Transverse colon (tissue), 4 donors: ENCODE measurements around the gene SHKBP1. TPM values are rescaled to one million over a fixed set of nuclear protein-coding genes. Genes with fewer than 3 reads are reported as not detected.

Source experiments
- DNase-seq: peaks from one replicate; pipeline ENCODE4 v3.0.0-alpha.2; 2019
- H3K27ac ChIP-seq, 4 donors: fragments of 200-600 bp; sonication (generic); 2 replicates each; pipeline ENCODE4 v1.5.1; 2016 to 2018; ENCODE audit warnings: inconsistent platforms in 4 of 4
- H3K27me3 ChIP-seq: fragments of 200-600 bp; sonication (generic); 2 replicates; pipeline ENCODE4 v1.5.1; 2017; ENCODE audit warnings: inconsistent platforms
- H3K36me3 ChIP-seq, 4 donors: fragments of 200-600 bp; sonication (generic); 2 replicates each; pipeline ENCODE4 v1.5.1; 2017 to 2019; ENCODE audit warnings: inconsistent platforms in 4 of 4
- H3K4me1 ChIP-seq, 4 donors: fragments of 200-600 bp; sonication (generic); 2 replicates each; pipeline ENCODE4 v1.5.1; 2017 to 2020; ENCODE audit warnings: inconsistent platforms in 4 of 4
- H3K4me3 ChIP-seq, 4 donors: fragments of 200-600 bp; sonication (generic); 1 replicate in 1 of 4; 2 replicates in 3 of 4; pipeline versions ENCODE4 v1.5.1 to v1.6.1; 2017 to 2019; ENCODE audit warnings: inconsistent platforms in 4 of 4
- H3K9me3 ChIP-seq, 2 donors: fragments of 200-600 bp; sonication (generic); 2 replicates each; pipeline ENCODE4 v1.5.1; 2017 to 2019; ENCODE audit warnings: inconsistent platforms in 2 of 2
- EP300 ChIP-seq: sonication (generic); formaldehyde crosslinking; IDR thresholded peaks from one replicate; pipeline ENCODE4 v1.6.1; 2017; ENCODE audit warnings: antibody characterized with exemption, low read depth
- POLR2A ChIP-seq: fragments of 450-650 bp; IDR thresholded peaks from one replicate; pipeline ENCODE4 v1.6.1; 2016; ENCODE audit warnings: antibody characterized with exemption, mild to moderate bottlenecking, moderate library complexity
- POLR2AphosphoS5 ChIP-seq, 3 donors: sonication (generic); formaldehyde crosslinking; IDR thresholded peaks; one replicate each; pipeline ENCODE4 v1.6.1; 2016; ENCODE audit warnings: antibody characterized with exemption in 3 of 3
- WGBS, 2 donors: methylation state at CpG; one replicate each; pipeline ENCODE4 v1.1.5; 2018; ENCODE audit warnings: low coverage in 1 of 2; 5-methylcytosine and 5-hydroxymethylcytosine counted together
- in situ Hi-C, 4 donors: fragments of 200-750 bp; cut with MboI; loops; one replicate each; pipeline versions ENCODE4 v1.15.0 to v1.15.1; 2017; ENCODE audit warnings: low sequenced_read_pairs in 3 of 4, low pct_ligation_motif_present in 1 of 4, low pct_unique_long_range_greater_than_20kb in 1 of 4
- intact Hi-C: fragments of 100-400 bp; cut with DNase I; formaldehyde crosslinking; loops from one replicate; pipeline ENCODE4 v1.15.1; 2023; ENCODE audit warnings: low total_unique reads
- total RNA-seq, 4 donors: library from RNA; depleted of rRNA; stranded (reverse); fragments of >200 nt; gene quantifications; one replicate each; pipeline ENCODE4 v1.1.0, GENCODE V29; 2016
- TF ChIP-seq, protein P1 (sequence below), 5 experiments: fragments of 200-600 bp in 3 of 5; fragments of 450-650 bp in 2 of 5; sonication (generic) in 3 of 5; IDR thresholded peaks; 1 replicate in 2 of 5; 2 replicates in 3 of 5; pipeline ENCODE4 v1.5.1; 2016 to 2017; ENCODE audit warnings: antibody characterized with exemption in 5 of 5, inconsistent platforms in 3 of 5, mild to moderate bottlenecking in 2 of 5, moderate library complexity in 1 of 5

Gene SHKBP1
- total RNA-seq, 4 donors from 2014 or later = 58.7 to 111 (median 60.9) TPM

DNA sequence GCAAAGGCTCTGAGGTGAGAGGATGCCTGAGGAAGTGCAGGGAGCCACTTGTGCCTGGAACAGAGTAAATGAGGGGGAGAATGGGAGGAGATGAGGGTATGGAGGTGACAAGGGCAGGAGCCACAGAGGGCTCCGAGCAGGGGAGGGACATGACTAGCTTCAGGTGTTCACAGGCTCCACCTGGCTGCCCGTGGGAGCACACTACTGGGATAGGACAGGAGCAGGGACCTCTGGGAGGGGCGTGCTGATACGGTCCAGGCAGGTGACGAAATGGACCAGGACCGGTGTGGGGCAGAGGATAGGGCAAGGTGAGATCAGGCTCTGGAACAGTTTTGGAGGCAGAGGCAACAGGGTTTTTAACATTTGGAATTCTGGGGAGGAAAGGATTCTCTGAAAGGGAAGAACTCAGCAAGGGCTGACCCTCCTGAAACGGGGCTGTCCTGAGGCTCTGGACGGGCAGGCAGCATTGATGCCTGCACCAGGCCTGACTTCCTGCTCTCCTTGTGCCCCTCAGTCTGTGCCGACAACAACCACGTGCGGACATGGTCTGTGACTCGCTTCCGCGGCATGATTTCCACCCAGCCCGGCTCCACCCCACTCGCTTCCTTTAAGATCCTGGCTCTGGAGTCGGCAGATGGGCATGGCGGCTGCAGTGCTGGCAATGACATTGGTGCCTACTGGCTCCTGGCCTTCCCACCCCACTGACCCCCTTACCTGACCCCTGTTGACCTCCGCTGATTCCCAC is 11.6 kb downstream of the SHKBP1 start:
- intact Hi-C loops (no loop called here), in situ Hi-C loops (loop anchor here in 1 of 4 donors (25.0 kb wide), 1 partner anchor 276 kb away; no protein-coding TSS in a partner anchor)
- H3K27me3 ChIP-seq = no peaks in the 10 kb centered on the region
- H3K27ac ChIP-seq = no peak overlapping the region
- no peak for DNase-seq
- no peaks in the 10 kb centered on the region for H3K9me3 ChIP-seq
- no peaks in the 10 kb centered on the region for H3K4me1 ChIP-seq
- TF ChIP-seq POLR2AphosphoS5 (IDR thresholded peaks at IDR 0.05) (no peak), POLR2A (no peak), EP300 (no peak)
- TF ChIP-seq, protein P1, sequence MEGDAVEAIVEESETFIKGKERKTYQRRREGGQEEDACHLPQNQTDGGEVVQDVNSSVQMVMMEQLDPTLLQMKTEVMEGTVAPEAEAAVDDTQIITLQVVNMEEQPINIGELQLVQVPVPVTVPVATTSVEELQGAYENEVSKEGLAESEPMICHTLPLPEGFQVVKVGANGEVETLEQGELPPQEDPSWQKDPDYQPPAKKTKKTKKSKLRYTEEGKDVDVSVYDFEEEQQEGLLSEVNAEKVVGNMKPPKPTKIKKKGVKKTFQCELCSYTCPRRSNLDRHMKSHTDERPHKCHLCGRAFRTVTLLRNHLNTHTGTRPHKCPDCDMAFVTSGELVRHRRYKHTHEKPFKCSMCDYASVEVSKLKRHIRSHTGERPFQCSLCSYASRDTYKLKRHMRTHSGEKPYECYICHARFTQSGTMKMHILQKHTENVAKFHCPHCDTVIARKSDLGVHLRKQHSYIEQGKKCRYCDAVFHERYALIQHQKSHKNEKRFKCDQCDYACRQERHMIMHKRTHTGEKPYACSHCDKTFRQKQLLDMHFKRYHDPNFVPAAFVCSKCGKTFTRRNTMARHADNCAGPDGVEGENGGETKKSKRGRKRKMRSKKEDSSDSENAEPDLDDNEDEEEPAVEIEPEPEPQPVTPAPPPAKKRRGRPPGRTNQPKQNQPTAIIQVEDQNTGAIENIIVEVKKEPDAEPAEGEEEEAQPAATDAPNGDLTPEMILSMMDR (IDR thresholded peaks at IDR 0.05) = no peak
- 67 to 81% methylated on average over 2 to 19 of the region's 19 CpGs for WGBS, 2 donors
- H3K4me3 ChIP-seq = no peak overlapping the region
- peaks cover 0 to 9% (median 0%) of the 10 kb centered on the region in 4 donors for H3K36me3 ChIP-seq

DNA sequence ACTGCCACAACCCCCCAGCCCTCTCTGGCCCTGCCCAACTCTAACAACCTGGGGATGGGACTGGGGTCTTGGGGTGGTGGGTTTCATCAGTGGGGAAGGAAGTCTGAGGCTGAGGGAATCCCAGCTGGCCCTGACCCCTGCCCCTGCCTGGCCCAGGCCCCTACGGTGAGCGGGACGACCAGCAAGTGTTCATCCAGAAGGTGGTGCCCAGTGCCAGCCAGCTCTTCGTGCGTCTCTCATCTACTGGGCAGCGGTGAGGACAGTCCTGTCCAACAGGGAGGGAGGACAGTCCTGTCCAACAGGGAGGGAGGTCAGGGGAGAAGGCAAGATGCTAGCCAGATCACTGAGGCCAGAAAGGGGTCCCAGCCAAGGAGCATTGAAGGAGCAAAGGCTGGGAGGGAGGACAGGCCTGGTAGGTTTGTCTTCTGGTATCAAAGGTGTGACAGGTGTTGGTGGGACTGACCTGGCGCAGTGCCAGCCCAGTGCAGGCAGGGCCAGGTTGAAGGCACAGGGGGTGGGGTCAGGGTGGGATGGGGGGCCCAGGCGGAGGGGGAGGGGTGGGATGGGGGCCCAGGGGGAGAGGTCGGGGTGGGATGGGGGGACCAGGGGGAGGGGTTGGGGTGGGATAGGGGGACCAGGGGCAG is 12.4 kb downstream of the SHKBP1 start:
- no peak for DNase-seq
- H3K27me3 ChIP-seq = no peaks in the 10 kb centered on the region
- in situ Hi-C loops = loop anchor here in 1 of 4 donors (25.0 kb wide), 1 partner anchor 277 kb away; no protein-coding TSS in a partner anchor
- TF ChIP-seq POLR2AphosphoS5 (IDR thresholded peaks at IDR 0.05) (no peak), POLR2A (no peak), EP300 (no peak)
- TF ChIP-seq, protein P1 (IDR thresholded peaks at IDR 0.05) = no peak
- H3K4me3 ChIP-seq = no peak overlapping the region
- WGBS, 2 donors = 83% methylated on average over 8 of the region's 9 CpGs; no CpG with 5 or more reads in 1 of the 2 donors
- no peak overlapping the region for H3K27ac ChIP-seq
- peaks cover 0 to 9% (median 0%) of the 10 kb centered on the region in 4 donors for H3K36me3 ChIP-seq
- H3K4me1 ChIP-seq = no peaks in the 10 kb centered on the region
- intact Hi-C loops = no loop called here
- H3K9me3 ChIP-seq = no peaks in the 10 kb centered on the region

DNA sequence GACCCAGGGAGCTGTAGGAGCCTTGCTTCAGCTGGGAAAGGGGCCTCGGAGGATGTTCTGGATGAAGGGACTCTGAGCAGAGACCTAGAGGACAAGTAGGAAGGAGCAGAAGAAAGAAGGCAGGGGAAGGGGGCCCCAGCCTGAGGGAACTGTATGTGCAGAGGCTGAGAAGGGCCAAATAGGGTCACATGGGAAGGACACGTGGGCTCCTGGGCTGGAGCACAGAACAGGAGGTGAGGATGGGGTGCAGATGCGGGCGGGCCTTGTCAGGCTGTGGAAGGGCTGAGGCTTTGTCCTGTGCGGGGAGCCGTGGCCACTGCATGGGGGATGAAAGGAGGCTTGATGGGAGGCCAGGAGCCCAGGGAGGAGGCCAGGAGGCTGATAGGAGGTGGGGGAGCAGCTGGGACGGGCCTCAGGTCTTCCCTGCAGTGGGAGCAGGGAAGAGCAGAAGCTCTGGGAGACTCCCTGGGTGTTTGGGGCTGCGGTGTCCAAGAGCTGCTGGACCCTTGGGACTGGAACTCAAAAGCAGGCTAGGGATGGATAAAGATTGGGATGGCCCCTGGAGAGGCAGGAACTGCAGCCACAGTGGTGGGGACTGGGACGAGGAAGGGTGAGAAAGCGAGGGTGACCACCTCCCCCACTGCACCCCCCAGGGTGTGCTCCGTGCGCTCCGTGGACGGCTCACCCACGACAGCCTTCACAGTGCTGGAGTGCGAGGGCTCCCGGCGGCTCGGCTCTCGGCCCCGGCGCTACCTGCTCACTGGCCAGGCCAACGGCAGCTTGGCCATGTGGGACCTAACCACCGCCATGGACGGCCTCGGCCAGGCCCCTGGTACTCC is 13.1 kb downstream of the SHKBP1 start:
- DNase-seq = no peak
- no peak overlapping the region for H3K4me3 ChIP-seq
- TF ChIP-seq EP300 (no peak), POLR2A (no peak), POLR2AphosphoS5 (IDR thresholded peaks at IDR 0.05) (no peak)
- TF ChIP-seq, protein P1 (IDR thresholded peaks at IDR 0.05) = no peak
- no peak overlapping the region for H3K27ac ChIP-seq
- H3K4me1 ChIP-seq = no peaks in the 10 kb centered on the region
- peaks cover 0 to 1% (median 0%) of the 10 kb centered on the region in 4 donors for H3K36me3 ChIP-seq
- H3K27me3 ChIP-seq = no peaks in the 10 kb centered on the region
- intact Hi-C loops (no loop called here), in situ Hi-C loops (loop anchor here in 2 of 4 donors (10.0 to 25.0 kb wide), 2 partner anchors 55 to 278 kb away; no protein-coding TSS in a partner anchor)
- no peaks in the 10 kb centered on the region for H3K9me3 ChIP-seq
- WGBS, 2 donors = 92% methylated on average over 20 to 23 of the region's 26 CpGs
